A673 (cell line): Measurements from ENCODE around the gene NCOA7.

Experiments used
- EZH2 ChIP-seq: fragments of 200-600 bp; sonication (generic); IDR thresholded peaks from 2 replicates; pipeline ENCODE4 v1.6.1; 2017; ENCODE audit warnings: borderline replicate concordance, low read depth, mild to moderate bottlenecking, mixed read lengths, antibody characterized with exemption, low read length; ENCODE audit not compliant: poor library complexity, severe bottlenecking
- TF ChIP-seq, protein P1 (sequence below): fragments of 300-800, 200-600 bp; sonication (generic); conservative IDR thresholded peaks from 2 replicates; pipeline ENCODE4 v1.5.1; 2017; ENCODE audit warnings: low read depth, mild to moderate bottlenecking, antibody characterized with exemption, low read length, moderate library complexity, mixed read lengths

DNA sequence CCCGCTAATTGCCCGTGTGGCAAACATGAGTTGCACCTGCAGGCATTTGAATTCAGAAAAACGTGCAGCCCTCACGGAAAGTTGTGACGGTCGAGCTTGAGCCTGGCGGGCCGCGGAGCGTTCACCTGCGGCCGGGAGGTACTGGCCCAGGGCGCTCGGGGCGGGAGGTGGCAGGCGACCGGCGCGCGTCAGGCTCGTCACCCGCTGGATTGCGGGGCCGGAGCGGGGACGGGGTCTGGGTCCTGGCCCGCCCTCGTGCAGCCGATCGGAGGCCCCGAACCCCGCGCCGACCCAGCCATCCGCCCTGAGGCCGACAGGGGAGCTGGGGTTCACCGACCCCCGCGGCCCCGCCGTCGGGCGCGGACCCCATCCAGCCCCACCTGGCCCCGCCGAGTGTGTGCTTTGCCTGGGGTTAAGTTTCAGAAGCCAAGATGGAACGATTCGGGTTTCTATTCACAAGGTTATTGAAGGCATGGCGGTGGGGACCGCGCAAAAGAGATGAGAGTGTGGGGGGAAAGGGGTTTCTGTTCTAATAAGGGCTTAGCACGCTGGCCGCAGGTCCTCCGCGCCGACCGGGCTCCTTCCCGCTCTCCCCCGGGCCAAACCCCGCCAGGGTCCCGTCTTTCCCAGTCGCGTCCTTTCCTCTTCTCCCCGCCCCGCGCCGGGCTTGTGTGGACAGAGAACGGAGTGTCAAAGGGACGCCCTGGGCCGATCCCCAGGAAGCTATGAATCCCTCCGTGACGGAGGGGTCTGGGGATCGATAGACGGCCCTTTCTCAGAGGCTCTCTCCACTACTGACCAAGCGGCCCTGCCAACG, 43.0 kb upstream of the NCOA7 start:
- TF ChIP-seq, protein P1, sequence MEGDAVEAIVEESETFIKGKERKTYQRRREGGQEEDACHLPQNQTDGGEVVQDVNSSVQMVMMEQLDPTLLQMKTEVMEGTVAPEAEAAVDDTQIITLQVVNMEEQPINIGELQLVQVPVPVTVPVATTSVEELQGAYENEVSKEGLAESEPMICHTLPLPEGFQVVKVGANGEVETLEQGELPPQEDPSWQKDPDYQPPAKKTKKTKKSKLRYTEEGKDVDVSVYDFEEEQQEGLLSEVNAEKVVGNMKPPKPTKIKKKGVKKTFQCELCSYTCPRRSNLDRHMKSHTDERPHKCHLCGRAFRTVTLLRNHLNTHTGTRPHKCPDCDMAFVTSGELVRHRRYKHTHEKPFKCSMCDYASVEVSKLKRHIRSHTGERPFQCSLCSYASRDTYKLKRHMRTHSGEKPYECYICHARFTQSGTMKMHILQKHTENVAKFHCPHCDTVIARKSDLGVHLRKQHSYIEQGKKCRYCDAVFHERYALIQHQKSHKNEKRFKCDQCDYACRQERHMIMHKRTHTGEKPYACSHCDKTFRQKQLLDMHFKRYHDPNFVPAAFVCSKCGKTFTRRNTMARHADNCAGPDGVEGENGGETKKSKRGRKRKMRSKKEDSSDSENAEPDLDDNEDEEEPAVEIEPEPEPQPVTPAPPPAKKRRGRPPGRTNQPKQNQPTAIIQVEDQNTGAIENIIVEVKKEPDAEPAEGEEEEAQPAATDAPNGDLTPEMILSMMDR: no peak
- TF ChIP-seq EZH2: peak; percentile 82
